ENCODE data around the gene GSS.
"Not testable (repeated sequence)": the region's sequence is repeated elsewhere in the genome, so short reads cannot be mapped to it uniquely, and the experiment has no call there.

The GSS gene

GRCh38 chr20:34943808-34944567 lies 11.6 kb downstream of the GSS start:
- DNase-seq, result no peak

GRCh38 chr20:34942301-34942700 lies 13.3 kb downstream of the GSS start:
- no peak for DNase-seq

- DNase-seq, result no peak
These were observed 14.4 kb downstream of the GSS start for GRCh38 chr20:34941226-34941625.

GRCh38 chr20:34940081-34940481 lies 15.5 kb downstream of the GSS start:
- DNase-seq, result no peak

GRCh38 chr20:34938466-34939163 lies 17.0 kb downstream of the GSS start:
- peak; percentile 15 for DNase-seq

- DNase-seq, result no peak
These were observed 23.8 kb downstream of the GSS start for GRCh38 chr20:34931771-34932170.

GRCh38 chr20:34928411-34928810 lies 27.2 kb downstream of the GSS start:
- DNase-seq, result no peak

GRCh38 chr20:34927736-34928135 lies 27.9 kb downstream of the GSS start:
- DNase-seq, result no peak

GRCh38 chr20:34926581-34926980 lies 29.0 kb downstream of the GSS start:
- DNase-seq, result no peak

- no peak for DNase-seq
These were observed 29.6 kb downstream of the GSS start for GRCh38 chr20:34925981-34926380.

GRCh38 chr20:34925341-34925740 lies 30.3 kb downstream of the GSS start:
- DNase-seq, result no peak

GRCh38 chr20:34923414-34923813 lies 32.2 kb downstream of the GSS start:
- no peak for DNase-seq

- DNase-seq, result no peak
These were observed 32.8 kb downstream of the GSS start for GRCh38 chr20:34922654-34923381.

- no peak for DNase-seq
These were observed 34.2 kb downstream of the GSS start for GRCh38 chr20:34921436-34921835.

- no peak for DNase-seq
These were observed 35.6 kb downstream of the GSS start for GRCh38 chr20:34920055-34920454.

- DNase-seq, result no peak
These were observed 38.7 kb downstream of the GSS start for GRCh38 chr20:34916774-34917354.

GRCh38 chr20:34915749-34916455 lies 39.7 kb downstream of the GSS start:
- no peak for DNase-seq

- no peak for DNase-seq
These were observed 40.5 kb downstream of the GSS start for GRCh38 chr20:34915131-34915530.

- DNase-seq, result peak; percentile 13
These were observed 47.8 kb downstream of the GSS start for GRCh38 chr20:34907616-34908469.

- no peak for DNase-seq
These were observed 51.4 kb downstream of the GSS start for GRCh38 chr20:34904202-34904621.

GRCh38 chr20:34898731-34899130 lies 56.9 kb downstream of the GSS start:
- DNase-seq, result not testable (repeated sequence)

GRCh38 chr20:34898129-34898528 lies 57.5 kb downstream of the GSS start:
- DNase-seq, result not testable (repeated sequence)
